ENCODE data around the gene WDR70.
"Not testable (repeated sequence)": the region's sequence is repeated elsewhere in the genome, so short reads cannot be mapped to it uniquely, and the experiment has no call there.

Gene WDR70

DNA sequence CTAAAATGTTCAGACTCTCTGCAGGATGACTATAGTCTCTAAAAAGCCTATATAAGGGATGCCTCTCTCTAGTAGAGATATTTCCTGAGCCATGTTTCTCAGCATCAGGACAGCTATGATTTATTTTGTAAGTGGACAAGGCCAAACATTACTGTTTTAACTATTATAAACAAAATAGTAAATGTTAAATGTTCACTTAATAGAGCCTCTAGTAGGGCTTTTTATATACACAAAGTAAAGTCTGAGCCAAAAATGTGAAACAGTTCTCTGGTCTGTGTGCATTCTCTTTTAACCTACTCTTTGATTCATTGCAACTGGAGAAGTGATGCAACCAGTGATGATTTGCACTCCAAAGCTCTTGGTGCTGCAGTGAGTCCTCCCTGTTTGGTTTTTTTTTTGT lies 240.2 kb downstream of the WDR70 start:
- H3K9ac ChIP-seq: no peak overlapping the region
- peaks cover 4% of the 10 kb centered on the region for H3K9me3 ChIP-seq
- no peak overlapping the region for H3K4me3 ChIP-seq
- H3K27ac ChIP-seq: no peak overlapping the region
- peaks cover 10% of the 10 kb centered on the region for H3K36me3 ChIP-seq
- H3K27me3 ChIP-seq: no peaks in the 10 kb centered on the region
- H3K4me1 ChIP-seq: no peaks in the 10 kb centered on the region
- H4K20me1 ChIP-seq: no peaks in the 10 kb centered on the region
- no peak overlapping the region for H3K4me2 ChIP-seq
- TF ChIP-seq Cebpa-rat (IDR thresholded peaks at IDR 0.05): no peak

DNA sequence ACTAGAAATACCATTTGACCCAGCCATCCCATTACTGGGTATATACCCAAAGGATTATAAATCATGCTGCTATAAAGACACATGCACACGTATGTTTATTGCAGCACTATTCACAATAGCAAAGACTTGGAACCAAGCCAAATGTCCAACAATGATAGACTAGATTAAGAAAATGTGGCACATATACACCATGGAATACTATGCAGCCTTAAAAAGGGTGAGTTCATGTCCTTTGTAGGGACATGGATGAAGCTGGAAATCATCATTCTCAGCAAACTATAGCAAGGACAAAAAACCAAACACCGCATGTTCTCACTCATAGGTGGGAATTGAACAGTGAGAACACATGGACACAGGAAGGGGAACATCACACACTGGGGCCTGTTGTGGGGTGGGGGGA lies 243.2 kb downstream of the WDR70 start:
- not testable (repeated sequence) for H3K9ac ChIP-seq, H3K4me1 ChIP-seq, H3K4me3 ChIP-seq, H4K20me1 ChIP-seq, H3K27me3 ChIP-seq, H3K27ac ChIP-seq, H3K36me3 ChIP-seq, H3K4me2 ChIP-seq, H3K9me3 ChIP-seq

DNA sequence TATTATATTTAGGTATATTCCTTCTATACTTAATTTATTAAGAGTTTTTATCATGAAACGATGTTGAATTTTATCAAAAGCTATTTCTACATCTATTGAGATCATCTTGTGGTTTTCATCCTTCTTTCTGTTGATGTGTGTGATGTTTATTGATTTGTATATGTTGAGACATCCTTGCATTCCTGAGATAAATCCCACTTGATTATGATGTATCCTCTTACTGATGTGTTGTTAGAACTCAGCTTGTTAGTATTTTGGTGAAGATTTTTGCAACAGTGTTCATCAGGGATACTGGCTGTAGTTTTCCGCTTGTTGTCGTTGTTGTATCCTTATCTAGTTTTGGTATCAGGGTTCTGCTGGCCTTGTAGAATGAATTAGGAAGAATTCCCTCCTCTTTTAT lies 247.1 kb downstream of the WDR70 start:
- H3K4me1 ChIP-seq: no peaks in the 10 kb centered on the region
- H3K9ac ChIP-seq: no peak overlapping the region
- H3K27ac ChIP-seq: no peak overlapping the region
- H3K9me3 ChIP-seq: peaks cover 39% of the 10 kb centered on the region
- H3K36me3 ChIP-seq: peaks cover 23% of the 10 kb centered on the region
- H3K27me3 ChIP-seq: no peaks in the 10 kb centered on the region
- TF ChIP-seq Cebpa-rat (IDR thresholded peaks at IDR 0.05): no peak
- H4K20me1 ChIP-seq: no peaks in the 10 kb centered on the region
- no peak overlapping the region for H3K4me2 ChIP-seq
- no peak overlapping the region for H3K4me3 ChIP-seq

DNA sequence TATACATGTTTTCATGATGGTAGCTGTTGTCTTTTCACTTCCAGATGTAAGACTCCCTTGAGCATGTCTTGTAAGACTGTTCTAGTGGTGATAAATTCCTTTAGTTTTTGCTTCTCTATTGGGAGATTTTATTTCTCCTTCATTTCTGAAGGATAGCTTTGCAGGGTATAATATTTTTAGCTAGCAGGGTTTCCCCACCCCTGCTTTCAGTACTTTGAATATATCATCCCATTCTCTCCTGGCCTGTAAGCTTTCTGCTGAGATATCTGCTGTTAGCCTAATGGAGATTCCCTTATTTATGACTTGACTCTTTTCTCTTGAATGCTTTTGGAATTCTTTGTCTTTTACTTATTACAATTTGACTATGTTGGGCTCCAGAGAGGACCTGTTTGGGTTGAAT lies 249.8 kb downstream of the WDR70 start:
- Histone ChIP-seq H3K27me3 (no peaks in the 10 kb centered on the region), H4K20me1 (no peaks in the 10 kb centered on the region), H3K36me3 (peaks cover 23% of the 10 kb centered on the region), H3K4me3 (no peak overlapping the region), H3K9ac (no peak overlapping the region), H3K9me3 (peaks cover 39% of the 10 kb centered on the region), H3K4me2 (no peak overlapping the region), H3K27ac (no peak overlapping the region), H3K4me1 (no peaks in the 10 kb centered on the region)
- no peak for TF ChIP-seq Cebpa-rat (IDR thresholded peaks at IDR 0.05)

DNA sequence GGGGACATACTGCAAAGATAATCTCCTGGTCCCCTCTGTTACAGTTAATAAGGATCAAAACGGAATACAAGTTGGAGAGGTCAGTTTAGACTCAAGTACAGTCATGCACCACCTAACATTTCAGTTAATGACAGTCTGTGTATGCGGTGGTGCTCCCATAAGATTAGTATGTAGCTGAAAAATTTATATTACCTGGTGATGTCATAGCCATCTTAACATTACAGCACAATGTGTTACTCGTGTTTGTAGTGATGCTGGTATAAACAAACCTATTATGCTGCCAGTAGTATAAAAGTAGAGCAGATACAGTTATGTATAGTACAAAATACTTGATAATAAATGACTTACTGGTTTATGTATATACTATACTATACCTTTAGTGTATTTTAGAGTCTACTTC lies 252.8 kb downstream of the WDR70 start:
- Histone ChIP-seq H3K9me3 (peaks cover 38% of the 10 kb centered on the region), H3K36me3 (peaks cover 23% of the 10 kb centered on the region)

DNA sequence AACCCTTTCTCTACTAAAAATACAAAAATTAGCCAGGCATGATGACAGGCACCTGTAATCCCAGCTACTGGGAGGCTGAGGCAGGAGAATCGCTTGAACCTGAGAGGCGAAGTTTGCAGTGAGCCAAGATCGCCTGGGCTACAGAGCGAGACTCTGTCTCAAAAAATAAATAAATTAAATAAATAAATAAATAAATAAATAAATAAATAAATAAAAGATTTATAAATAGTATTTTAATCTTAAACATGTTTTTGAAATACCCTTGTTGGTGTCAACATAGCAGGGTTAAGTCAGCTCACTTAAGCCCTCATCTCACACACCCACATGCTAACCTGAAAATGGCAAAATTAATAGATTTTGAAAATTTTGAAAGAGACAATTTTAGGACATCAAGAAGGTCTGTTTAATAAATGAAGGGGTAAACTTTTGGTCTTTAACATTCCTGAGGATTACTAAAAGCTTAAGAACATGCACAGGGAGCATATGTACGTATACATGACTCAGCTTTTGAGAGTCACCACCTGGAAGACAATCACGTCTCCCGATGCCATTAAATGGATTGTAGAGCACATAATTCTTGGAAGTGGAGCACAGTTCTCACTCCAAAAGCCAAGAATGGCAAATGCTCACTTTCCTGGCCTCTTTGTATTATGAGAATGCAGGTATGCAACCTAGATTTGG lies 258.2 kb downstream of the WDR70 start:
- Histone ChIP-seq H4K20me1 (no peaks in the 10 kb centered on the region), H3K36me3 (no peaks in the 10 kb centered on the region), H3K4me3 (no peak overlapping the region), H3K27ac (no peak overlapping the region), H3K9me3 (no peaks in the 10 kb centered on the region), H3K27me3 (no peaks in the 10 kb centered on the region), H3K9ac (no peak overlapping the region), H3K4me1 (peaks cover 5% of the 10 kb centered on the region; the same call in 1 of the 2 replicates), H3K4me2 (no peak overlapping the region)
- no peak for TF ChIP-seq Cebpa-rat (IDR thresholded peaks at IDR 0.05)

More for the DNA sequence above, 252.8 kb downstream of the WDR70 start:
- H3K27me3 ChIP-seq: no peaks in the 10 kb centered on the region
- no peaks in the 10 kb centered on the region for H3K4me1 ChIP-seq
- TF ChIP-seq Cebpa-rat (IDR thresholded peaks at IDR 0.05): no peak
- H3K4me3 ChIP-seq: no peak overlapping the region
- H3K9ac ChIP-seq: no peak overlapping the region
- no peak overlapping the region for H3K4me2 ChIP-seq
- no peaks in the 10 kb centered on the region for H4K20me1 ChIP-seq
- H3K27ac ChIP-seq: no peak overlapping the region

DNA sequence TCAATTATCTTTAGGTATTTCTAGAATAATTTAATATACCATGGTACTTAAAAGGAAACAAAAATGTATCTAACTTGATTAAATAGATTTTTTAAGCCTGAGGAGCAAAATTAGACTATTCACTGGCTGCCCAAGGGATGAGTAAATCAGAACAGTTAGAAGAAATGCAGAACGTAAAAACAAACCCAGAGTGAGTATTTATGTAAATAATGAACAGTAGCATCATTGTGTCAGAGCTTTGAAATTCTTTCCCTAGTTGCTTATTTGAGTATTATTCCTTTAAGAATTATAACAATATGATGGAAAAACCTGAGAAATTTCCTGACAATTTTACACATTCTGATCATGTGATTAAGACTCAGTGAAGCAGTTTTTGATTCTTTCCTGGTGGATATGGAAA lies 259.8 kb downstream of the WDR70 start:
- no peaks in the 10 kb centered on the region for H4K20me1 ChIP-seq
- no peaks in the 10 kb centered on the region for H3K27me3 ChIP-seq
- H3K27ac ChIP-seq: no peak overlapping the region
- no peaks in the 10 kb centered on the region for H3K36me3 ChIP-seq
- no peak overlapping the region for H3K9ac ChIP-seq
- H3K9me3 ChIP-seq: no peaks in the 10 kb centered on the region
- TF ChIP-seq Cebpa-rat (IDR thresholded peaks at IDR 0.05): no peak
- peaks cover 5% of the 10 kb centered on the region; the same call in 1 of the 2 replicates for H3K4me1 ChIP-seq
- H3K4me3 ChIP-seq: no peak overlapping the region
- no peak overlapping the region for H3K4me2 ChIP-seq

DNA sequence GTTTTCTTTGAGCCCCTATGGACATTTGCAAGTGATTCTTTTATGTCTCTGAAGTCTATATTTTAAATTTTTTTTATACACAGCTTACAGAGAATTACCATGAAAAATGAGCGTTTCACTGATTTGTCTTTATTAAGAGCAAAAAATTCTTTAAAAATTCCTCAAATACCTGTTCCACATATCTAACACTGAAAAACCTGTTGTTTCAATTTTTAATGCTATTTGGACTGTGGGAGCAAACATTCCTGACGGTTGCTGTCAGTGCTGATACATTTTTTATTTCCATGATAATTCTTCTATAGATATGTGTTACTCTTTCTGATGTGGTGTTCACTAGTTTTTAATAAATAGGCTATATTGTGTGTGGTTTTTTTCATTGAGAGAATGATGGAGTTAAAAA lies 261.0 kb downstream of the WDR70 start:
- Histone ChIP-seq H3K9me3 (no peaks in the 10 kb centered on the region), H3K36me3 (no peaks in the 10 kb centered on the region), H3K4me2 (no peak overlapping the region), H3K9ac (no peak overlapping the region), H3K27ac (no peak overlapping the region), H3K27me3 (no peaks in the 10 kb centered on the region), H3K4me3 (no peak overlapping the region), H3K4me1 (peaks cover 5% of the 10 kb centered on the region; the same call in 1 of the 2 replicates), H4K20me1 (no peaks in the 10 kb centered on the region)
- no peak for TF ChIP-seq Cebpa-rat (IDR thresholded peaks at IDR 0.05)

DNA sequence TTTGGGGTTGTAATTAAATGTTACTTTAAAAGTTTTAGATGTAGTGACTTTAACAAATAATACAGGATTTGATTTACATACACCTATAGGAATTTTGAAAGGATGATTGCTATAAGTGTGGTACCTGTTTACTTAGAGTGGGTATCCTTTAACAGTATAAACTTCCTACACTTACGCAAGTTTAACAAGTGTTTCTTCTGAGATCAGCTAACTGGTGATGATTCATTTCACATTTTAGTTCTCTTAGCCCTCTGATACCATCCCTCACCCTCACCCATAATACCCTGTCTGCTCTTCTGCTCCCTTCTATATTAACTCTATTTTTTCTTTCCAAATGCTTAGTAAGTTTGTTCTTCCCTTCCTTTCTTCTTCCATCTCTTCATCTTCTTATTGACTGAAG lies 262.8 kb downstream of the WDR70 start:
- Histone ChIP-seq H3K27ac (no peak overlapping the region), H4K20me1 (no peaks in the 10 kb centered on the region), H3K27me3 (no peaks in the 10 kb centered on the region), H3K9me3 (no peaks in the 10 kb centered on the region), H3K4me2 (no peak overlapping the region), H3K4me1 (peaks cover 5% of the 10 kb centered on the region; the same call in 1 of the 2 replicates), H3K36me3 (no peaks in the 10 kb centered on the region), H3K4me3 (no peak overlapping the region), H3K9ac (no peak overlapping the region)
- TF ChIP-seq Cebpa-rat (IDR thresholded peaks at IDR 0.05): no peak

DNA sequence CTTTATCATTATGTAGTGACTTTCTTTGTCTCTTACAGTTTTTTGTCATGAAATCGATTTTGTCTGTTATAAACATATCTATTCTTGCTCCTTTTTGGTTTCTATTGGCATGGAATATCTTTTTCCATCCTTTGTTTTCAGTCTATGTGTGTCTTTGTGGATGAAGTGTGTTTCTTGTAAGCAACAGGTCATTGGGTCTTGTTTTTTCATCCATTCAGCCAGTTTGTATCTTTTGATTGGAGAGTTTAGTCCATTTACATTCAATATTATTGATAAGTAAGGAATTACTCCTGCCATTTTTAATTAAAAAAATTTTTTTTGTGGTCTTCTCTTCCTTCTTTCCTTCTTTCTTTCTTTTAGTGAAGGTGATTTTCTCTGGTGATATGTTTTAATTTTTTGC lies 266.6 kb downstream of the WDR70 start:
- H3K4me3 ChIP-seq: no peak overlapping the region
- H3K27ac ChIP-seq: no peak overlapping the region
- no peaks in the 10 kb centered on the region for H3K27me3 ChIP-seq
- H3K4me1 ChIP-seq: no peaks in the 10 kb centered on the region
- no peaks in the 10 kb centered on the region for H3K36me3 ChIP-seq
- TF ChIP-seq Cebpa-rat (IDR thresholded peaks at IDR 0.05): no peak
- no peak overlapping the region for H3K4me2 ChIP-seq
- peaks cover 6% of the 10 kb centered on the region; the same call in 1 of the 2 replicates for H3K9me3 ChIP-seq
- no peak overlapping the region for H3K9ac ChIP-seq
- H4K20me1 ChIP-seq: no peaks in the 10 kb centered on the region

DNA sequence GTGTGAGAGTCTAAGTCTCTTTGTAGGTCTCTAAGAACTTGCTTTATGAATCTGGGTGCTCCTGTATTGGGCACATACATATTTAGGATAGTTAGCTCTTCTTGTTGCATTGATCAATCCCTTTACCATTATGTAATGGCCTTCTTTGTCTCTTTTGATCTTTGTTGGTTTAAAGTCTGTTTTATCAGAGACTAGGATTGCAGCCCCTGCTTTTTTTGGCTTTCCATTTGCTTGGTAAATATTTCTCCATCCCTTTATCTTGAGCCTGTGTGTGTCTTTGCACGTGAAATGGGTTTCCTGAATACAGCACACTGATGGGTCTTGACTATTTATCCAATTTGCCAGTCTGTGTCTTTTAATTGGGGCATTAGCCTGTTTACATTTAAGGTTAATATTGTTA lies 275.4 kb downstream of the WDR70 start:
- not testable (repeated sequence) for H3K9ac ChIP-seq, H3K4me1 ChIP-seq, H3K4me2 ChIP-seq, H3K27ac ChIP-seq, H3K36me3 ChIP-seq, H4K20me1 ChIP-seq, H3K4me3 ChIP-seq, H3K27me3 ChIP-seq
- peaks cover 35% of the 10 kb centered on the region; the same call in 1 of the 2 replicates for H3K9me3 ChIP-seq

All from BLaER1 (cell line).